Calu3 (cell line): ENCODE measurements around the gene SGSH. TPM values are rescaled to one million over a fixed set of nuclear protein-coding genes. Genes with fewer than 3 reads are reported as not detected.

Experiments
- BruUV-seq: library from RNA; stranded (reverse); fragments of 400-500 nt; replicated peaks from 2 replicates; lab custom pipeline; 2021; lab: Mats Ljungman, UMichigan
- CTCF ChIA-PET: fragments of 300-600 bp; sonication (Branson Sonifier 250); formaldehyde crosslinking; loops from one replicate; lab custom pipeline; 2022; ENCODE audit warnings: antibody characterized with exemption; lab: Charles Lee
- DNase-seq: peaks from one replicate; pipeline ENCODE4 v3.0.0; 2022
- H3K27ac Mint-ChIP-seq: one replicate; pipeline ENCODE4 v1.8.0; 2022; ENCODE audit warnings: mixed read lengths; ENCODE audit not compliant: unreplicated experiment
- H3K27me3 Mint-ChIP-seq: one replicate; pipeline ENCODE4 v1.8.0; 2022; ENCODE audit warnings: mixed read lengths; ENCODE audit not compliant: unreplicated experiment
- H3K36me3 Mint-ChIP-seq: one replicate; pipeline ENCODE4 v1.8.0; 2022; ENCODE audit warnings: mild to moderate bottlenecking, moderate library complexity, mixed read lengths; ENCODE audit not compliant: insufficient read depth, unreplicated experiment
- H3K4me1 Mint-ChIP-seq: one replicate; pipeline ENCODE4 v1.8.0; 2022; ENCODE audit warnings: mild to moderate bottlenecking, low read depth, mixed read lengths; ENCODE audit not compliant: unreplicated experiment
- H3K4me3 Mint-ChIP-seq: one replicate; pipeline ENCODE4 v1.8.0; 2022; ENCODE audit warnings: mild to moderate bottlenecking, low read depth, moderate library complexity, mixed read lengths; ENCODE audit not compliant: unreplicated experiment
- H3K9me3 Mint-ChIP-seq: one replicate; pipeline ENCODE4 v1.8.0; 2022; ENCODE audit warnings: low read depth, mixed read lengths; ENCODE audit not compliant: unreplicated experiment
- intact Hi-C: fragments of 100-400 bp; cut with micrococcal nuclease; formaldehyde crosslinking; loops from one replicate; pipeline ENCODE4 v1.10.0; 2022; ENCODE audit not compliant: unreplicated experiment
- total RNA-seq: library from RNA; stranded (reverse); gene quantifications from 2 replicates; pipeline ENCODE4 v1.2.3, GENCODE V29; 2022
- TF ChIP-seq, protein P1 (sequence below): fragments of 200-600 bp; IDR thresholded peaks from one replicate; pipeline ENCODE4 v1.8.0; 2022; ENCODE audit warnings: antibody characterized with exemption; ENCODE audit not compliant: unreplicated experiment

Gene SGSH
- total RNA-seq, 1 experiment from 2014 or later = 32.2 TPM

DNA sequence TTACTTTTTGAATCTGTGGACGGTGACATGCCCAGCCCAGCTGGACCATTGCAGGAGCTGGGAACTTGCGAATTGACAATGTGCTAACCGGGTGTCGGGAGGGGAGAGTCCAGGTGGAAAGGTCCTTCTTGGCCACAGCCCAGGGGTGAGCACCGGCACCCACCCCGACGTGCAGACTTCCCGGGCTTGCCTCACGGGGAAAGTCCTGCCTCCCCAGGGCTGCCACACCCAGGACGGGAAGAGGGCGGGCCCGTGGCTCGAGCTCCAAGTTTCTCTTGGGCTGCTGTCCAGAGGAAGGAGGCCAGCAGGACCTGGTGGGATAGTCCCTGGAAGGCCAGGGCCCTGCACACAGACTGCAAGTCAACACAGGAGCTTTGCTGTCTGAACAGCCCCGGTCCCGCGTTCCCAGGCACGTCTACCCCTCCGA is 32.6 kb downstream of the SGSH start:
- Mint-ChIP-seq H3K4me1 (peaks cover 11% of the 10 kb centered on the region), H3K27me3 (no peaks in the 10 kb centered on the region), H3K27ac (peak overlapping the region; percentile 14), H3K4me3 (peak overlapping the region; percentile 37), H3K36me3 (no peaks in the 10 kb centered on the region), H3K9me3 (no peaks in the 10 kb centered on the region)
- DNase-seq = peak; percentile 53
- no TSS peak for BruUV-seq
- TF ChIP-seq, protein P1, sequence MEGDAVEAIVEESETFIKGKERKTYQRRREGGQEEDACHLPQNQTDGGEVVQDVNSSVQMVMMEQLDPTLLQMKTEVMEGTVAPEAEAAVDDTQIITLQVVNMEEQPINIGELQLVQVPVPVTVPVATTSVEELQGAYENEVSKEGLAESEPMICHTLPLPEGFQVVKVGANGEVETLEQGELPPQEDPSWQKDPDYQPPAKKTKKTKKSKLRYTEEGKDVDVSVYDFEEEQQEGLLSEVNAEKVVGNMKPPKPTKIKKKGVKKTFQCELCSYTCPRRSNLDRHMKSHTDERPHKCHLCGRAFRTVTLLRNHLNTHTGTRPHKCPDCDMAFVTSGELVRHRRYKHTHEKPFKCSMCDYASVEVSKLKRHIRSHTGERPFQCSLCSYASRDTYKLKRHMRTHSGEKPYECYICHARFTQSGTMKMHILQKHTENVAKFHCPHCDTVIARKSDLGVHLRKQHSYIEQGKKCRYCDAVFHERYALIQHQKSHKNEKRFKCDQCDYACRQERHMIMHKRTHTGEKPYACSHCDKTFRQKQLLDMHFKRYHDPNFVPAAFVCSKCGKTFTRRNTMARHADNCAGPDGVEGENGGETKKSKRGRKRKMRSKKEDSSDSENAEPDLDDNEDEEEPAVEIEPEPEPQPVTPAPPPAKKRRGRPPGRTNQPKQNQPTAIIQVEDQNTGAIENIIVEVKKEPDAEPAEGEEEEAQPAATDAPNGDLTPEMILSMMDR = no peak
- intact Hi-C loops = no loop called here
- CTCF ChIA-PET = interaction anchor here (1.1 kb wide), 1 partner anchor 42 kb away, joined by 3 read pairs; no protein-coding TSS in a partner anchor

DNA sequence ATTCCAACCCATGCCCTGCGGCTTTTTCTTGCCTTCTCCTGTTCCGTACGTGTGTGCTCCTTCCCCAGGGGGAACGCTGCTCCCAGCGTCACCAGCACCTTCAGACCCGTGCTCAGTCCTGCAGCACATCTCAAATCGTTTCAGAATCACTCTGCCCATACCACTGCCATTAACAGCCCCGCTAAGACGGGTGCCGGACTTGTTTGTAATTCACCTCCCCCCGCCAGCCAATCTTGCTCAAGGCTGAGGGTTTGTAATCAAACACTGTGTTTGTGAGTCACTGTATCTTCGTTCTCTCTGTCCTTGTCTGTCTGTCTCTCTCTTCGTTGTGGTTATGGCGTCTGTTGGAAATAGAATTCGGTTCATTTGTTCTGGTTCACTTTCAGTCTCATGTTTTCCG is 33.0 kb downstream of the SGSH start:
- CTCF ChIA-PET = interaction anchor here (1.1 kb wide), 1 partner anchor 42 kb away, joined by 3 read pairs; no protein-coding TSS in a partner anchor
- Mint-ChIP-seq H3K9me3 (no peaks in the 10 kb centered on the region), H3K27ac (peak overlapping the region; percentile 14), H3K36me3 (no peaks in the 10 kb centered on the region), H3K4me3 (peak overlapping the region; percentile 37), H3K4me1 (peaks cover 11% of the 10 kb centered on the region), H3K27me3 (no peaks in the 10 kb centered on the region)
- BruUV-seq = no TSS peak
- intact Hi-C loops = no loop called here
- TF ChIP-seq, protein P1 = no peak
- no peak for DNase-seq

DNA sequence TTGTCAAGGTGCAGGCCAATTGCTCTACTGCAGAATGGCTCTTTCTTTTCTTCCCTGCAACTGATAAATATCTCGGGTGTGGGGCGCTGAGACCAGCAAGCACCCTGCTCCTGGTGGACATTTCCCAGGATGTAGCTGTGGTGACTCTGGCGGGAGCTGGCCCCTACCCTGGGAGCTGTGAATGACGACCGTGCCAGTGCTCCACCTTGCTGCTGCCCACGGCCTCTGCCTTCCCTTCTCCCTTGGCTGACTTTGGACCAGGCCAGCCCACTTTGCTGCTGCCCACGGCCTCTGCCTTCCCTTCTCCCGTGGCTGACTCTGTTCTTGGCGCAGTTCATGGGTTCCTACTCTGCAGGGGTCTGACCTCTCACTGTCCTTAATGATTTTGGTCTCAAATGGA is 34.2 kb downstream of the SGSH start:
- no peak overlapping the region for H3K27ac Mint-ChIP-seq
- no TSS peak for BruUV-seq
- no peaks in the 10 kb centered on the region for H3K36me3 Mint-ChIP-seq
- no peaks in the 10 kb centered on the region for H3K27me3 Mint-ChIP-seq
- no peak overlapping the region for H3K4me3 Mint-ChIP-seq
- TF ChIP-seq, protein P1 = no peak
- no peaks in the 10 kb centered on the region for H3K9me3 Mint-ChIP-seq
- intact Hi-C loops = no loop called here
- CTCF ChIA-PET = no interaction called here
- DNase-seq = no peak
- H3K4me1 Mint-ChIP-seq = peaks cover 11% of the 10 kb centered on the region

DNA sequence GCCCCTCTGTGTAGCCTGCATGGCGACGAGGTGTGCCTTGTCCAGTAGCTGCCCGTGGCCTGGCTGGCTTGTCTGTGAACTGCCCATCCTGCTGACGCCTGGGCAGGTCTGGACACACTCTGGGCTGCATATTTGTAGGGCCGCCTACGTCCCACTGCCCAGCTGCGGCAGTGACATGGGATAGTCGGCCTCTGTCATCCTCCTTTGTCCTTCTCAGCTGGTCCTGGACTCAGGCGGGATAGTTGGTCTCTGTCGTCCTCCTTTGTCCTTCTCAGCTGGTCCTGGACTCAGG is 35.8 kb downstream of the SGSH start:
- H3K4me1 Mint-ChIP-seq = peaks cover 11% of the 10 kb centered on the region
- no peaks in the 10 kb centered on the region for H3K27me3 Mint-ChIP-seq
- H3K27ac Mint-ChIP-seq = no peak overlapping the region
- H3K4me3 Mint-ChIP-seq = no peak overlapping the region
- H3K9me3 Mint-ChIP-seq = no peaks in the 10 kb centered on the region
- H3K36me3 Mint-ChIP-seq = no peaks in the 10 kb centered on the region
- CTCF ChIA-PET = interaction anchor here (0.5 kb wide), 1 partner anchor 36 kb away, joined by 4 read pairs; no protein-coding TSS in a partner anchor
- TF ChIP-seq, protein P1 = no peak
- intact Hi-C loops = no loop called here
- no TSS peak for BruUV-seq
- DNase-seq = no peak
